HL-60/S4 (cell line): Measurements from ENCODE around the gene GEMIN5.
"Not testable (repeated sequence)": the region's sequence is repeated elsewhere in the genome, so short reads cannot be mapped to it uniquely, and the experiment has no call there.

ENCODE experiments used
- in situ Hi-C: fragments of 300-500 bp; cut with MboI; formaldehyde crosslinking; loops from 2 replicates; pipeline ENCODE4 v1.14.3; 2022; ENCODE audit warnings: low sequenced_read_pairs

Gene GEMIN5

GRCh38 chr5:154940772-154941620, 3.0 kb upstream of the GEMIN5 start, which contains the start of gene MRPL22:
Gene MRPL22, plus strand, starts transcription at chr5:154941073. Its CDS starts 38 bp downstream, at chr5:154941111.
- in situ Hi-C loops, result no loop called here

- in situ Hi-C loops, result no loop called here
Measured at GRCh38 chr5:154940375-154940771, 2.4 kb upstream of the GEMIN5 start.

GRCh38 chr5:154939387-154939786, 1.4 kb upstream of the GEMIN5 start:
- in situ Hi-C loops, result not testable (repeated sequence)

DNA sequence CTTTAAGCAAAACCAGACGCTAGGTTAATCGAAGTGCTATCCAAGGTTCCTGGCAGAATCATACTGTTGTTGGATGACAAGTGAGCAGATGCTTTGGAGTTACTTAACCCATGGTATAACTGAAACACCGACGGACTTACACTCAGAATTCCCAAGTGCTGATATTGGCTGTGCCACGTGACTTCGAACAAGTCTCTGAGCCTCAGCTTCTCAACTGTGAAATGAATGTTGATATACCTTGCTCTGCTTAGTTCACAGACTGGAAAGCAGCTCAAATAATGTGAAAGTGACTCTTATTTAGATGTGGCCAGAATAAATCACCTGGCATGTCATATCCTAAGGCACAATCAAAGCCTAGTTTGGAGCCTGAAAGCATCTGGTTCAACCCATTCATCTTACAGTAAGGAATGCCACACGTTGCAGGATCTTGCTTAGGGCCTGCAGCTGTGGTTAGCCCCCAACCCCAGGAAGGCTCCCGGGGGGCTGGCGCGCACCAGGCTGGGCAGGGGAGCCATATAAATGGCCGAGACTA, 759 bp downstream of the GEMIN5 start:
- in situ Hi-C loops, result no loop called here

DNA sequence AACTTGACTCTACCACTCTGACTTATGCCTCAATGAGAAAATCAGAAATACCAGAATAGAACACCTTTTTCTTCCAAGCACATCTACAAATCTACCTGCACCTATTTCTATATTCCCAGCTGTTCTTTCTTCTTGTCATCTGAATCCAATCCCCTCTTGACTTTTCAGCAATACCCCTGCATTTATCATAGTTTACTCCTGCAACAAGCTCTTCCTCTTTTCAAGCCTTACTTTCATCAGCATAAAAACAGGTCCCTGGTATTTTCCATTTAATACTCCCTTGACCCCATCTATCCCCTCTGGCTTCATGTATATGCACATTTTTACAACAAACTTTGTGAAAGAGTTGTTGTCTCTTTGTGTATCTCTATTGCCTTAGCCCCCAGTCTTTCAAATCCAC, 3.1 kb downstream of the GEMIN5 start:
- in situ Hi-C loops, result no loop called here

DNA sequence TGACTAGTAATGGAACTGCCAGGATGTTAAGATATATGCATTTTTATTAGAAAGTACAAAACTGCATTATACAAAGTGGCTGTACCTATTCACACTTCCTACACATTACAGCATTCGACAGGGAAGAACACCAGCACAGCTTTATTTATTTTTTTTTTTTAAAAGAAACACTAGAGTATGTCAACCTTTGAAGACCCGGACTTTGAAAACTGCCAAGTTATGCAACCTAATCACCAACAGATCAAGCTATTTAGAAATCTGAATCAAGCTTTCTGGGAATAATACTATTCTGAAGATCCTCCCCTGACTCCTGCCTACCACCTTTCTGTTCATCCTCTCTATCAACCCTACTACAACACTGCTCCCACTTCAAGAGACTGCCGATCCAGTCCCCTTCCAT, 4.5 kb downstream of the GEMIN5 start:
- in situ Hi-C loops, result no loop called here

GRCh38 chr5:154923441-154924430, 14.3 kb downstream of the GEMIN5 start:
- in situ Hi-C loops, result no loop called here

DNA sequence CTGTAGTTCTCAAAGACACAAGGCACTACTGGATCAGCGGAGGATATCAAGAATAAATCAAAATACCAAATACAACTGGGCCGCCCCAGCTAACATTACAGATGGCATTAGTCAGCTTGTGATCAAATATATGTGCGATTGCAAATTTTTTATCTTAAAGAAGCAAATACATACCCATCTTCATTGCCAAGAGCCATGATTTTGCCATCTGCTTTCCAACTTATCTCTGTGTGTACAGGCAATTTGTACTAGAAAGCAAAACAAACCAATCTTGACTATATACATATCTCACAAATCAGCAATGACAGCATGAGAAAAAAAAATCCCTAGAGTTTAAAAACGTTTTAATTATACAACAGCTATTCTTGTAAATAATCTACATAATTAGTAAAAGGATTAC, 20.3 kb downstream of the GEMIN5 start:
- in situ Hi-C loops, result no loop called here

DNA sequence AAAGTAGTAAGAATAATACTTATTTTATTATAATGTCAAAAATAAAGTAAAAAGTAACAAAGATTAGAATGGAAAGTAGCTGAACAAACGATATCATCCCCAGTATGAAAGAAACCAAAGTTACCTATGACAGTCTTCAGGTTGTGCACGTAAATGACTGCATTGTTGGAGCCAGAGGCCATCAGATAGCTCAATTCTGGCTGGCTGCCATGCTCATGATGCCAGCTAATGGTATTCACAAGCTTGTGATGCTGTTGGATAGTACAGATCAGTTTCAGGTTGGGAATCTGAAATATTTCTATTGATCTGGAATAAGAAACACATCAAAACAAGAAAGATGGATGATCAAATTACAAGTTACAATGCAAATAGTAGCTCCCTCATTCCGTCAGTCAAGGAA, 21.1 kb downstream of the GEMIN5 start:
- in situ Hi-C loops, result no loop called here

DNA sequence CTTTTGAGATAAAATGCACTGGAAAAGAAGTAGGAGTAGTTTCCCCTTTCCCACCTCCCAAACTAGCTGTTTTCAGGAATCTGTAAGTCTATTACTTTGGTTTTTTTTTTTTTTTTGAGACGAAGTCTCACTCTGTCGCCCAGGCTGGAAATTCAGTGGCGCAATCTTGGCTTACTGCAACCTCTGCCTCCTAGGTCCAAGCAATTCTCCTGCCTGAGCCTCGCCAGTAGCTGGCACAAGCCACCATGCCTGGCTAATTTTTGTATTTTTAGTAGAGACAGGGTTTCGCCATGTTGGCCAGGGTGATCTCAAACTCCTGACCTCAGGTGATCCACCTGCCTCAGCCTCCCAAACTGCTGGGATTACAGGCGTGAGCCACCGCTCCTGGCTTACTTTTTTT, 32.4 kb downstream of the GEMIN5 start:
- in situ Hi-C loops, result not testable (repeated sequence)

GRCh38 chr5:154901913-154902312, 36.1 kb downstream of the GEMIN5 start:
- in situ Hi-C loops, result no loop called here

DNA sequence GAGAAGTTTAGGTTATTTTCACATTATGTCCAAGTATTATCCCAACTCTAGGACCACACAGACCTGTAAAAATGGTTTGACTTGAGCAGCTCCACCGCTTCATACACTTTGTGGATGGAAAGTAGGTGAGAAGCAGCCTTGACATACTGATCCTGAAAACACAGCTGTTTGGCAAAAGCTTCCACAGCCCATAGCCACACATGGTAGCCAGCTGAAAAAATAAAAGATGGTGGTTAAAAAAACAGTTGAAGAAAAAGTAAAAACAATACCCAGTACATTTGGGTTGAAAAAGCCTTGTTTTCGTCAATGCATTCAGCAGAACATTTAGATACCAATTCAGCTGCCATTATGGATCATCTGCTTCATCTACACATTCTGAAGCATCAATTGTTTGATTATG, 36.7 kb downstream of the GEMIN5 start:
- in situ Hi-C loops, result no loop called here

DNA sequence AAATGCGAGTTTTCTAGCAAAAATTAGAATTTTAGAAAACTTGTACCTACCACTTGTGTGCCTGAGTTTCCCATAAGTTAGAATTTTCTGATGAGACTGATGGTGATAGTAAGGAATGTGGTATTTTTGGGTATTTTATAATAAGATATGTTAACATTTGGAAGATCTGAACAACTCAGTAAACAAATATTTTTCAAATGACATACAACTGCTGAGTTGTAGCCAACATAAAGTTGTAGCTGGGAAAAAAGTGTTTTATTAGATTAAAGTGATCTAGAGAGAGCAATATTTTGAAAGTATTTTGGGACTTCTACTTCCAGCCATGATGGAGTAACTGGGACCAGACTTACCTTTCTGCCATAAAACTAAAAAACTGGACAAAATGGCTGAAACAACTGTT, 37.9 kb downstream of the GEMIN5 start:
- in situ Hi-C loops, result no loop called here

DNA sequence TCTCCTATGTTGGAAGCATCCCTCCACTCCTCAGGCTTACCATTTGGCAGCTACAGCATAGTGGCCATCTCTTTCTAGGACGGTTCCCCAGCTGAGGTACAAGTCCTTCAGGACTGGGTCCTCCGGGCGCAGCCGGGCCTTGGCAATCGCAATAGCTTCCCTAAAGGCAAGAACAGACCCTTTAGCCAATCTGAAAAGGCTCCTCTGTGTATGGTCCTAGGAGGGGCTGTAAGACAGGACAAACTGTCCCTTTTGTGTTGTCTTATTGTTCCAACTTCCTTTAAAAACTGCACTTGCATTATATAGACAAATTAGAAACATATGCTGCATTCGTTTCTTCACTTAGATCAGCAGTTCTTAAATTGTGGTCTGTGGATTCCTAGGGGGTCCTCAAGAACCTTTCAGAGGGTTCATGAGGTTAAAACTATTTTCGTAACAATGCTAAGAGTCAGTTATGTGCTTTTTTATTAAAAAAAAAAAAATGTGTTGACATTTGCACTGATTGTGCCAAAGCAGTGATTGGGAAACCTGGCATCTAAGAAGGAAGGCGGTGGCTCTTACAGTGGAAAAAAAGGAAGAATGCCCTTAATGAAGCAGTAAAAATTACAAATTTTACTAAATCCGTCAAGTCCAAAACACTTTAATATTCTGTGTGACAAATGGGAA, 38.7 kb downstream of the GEMIN5 start:
- in situ Hi-C loops, result no loop called here

DNA sequence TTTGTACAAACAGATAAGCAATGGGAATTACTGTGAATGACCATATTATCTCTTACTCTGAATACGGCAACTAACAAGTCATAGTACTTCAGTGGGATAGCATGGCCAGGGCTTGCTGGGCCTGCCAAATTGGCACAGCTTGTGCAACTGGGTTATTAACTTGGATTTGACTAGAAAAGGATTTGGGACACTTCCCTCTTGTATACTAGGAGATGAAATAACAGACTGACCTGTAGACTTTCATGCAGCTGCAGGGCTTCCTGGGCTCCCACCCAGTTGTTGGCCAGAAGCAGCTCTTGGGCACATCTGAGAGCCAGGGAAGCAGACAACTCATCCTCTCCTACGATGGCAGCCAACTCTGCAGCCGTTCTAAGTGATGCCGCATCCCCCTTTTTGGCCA, 39.8 kb downstream of the GEMIN5 start:
- in situ Hi-C loops, result no loop called here

DNA sequence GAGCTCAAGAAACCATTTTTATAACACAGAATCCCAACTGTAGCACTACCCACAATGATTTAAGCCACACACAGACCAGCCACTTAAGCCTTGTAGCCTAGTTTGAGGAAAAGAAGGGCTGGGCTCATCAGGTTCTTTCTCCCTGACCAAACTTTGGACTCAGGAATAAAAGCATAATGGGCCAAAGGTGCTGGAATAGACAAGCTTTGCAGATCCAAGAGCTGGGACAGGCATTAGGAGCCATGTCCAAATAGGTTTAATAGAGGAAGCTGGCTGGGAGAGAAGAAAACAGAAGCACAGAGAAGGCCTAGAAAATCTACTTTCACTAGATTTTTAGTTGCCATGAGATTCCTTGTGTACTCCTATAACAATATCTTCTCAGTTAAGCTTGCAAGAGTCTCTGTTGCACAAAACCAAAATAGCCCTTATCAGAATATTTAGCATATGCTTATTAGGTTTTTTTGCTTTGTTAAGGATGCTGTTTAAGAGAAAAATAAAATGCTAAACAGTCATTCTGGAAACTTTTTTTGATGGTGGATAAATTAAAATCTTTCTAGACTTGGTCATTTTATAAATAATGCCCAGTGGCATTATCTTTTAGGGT, 41.3 kb downstream of the GEMIN5 start:
- in situ Hi-C loops, result no loop called here

- in situ Hi-C loops, result no loop called here
Measured at GRCh38 chr5:154895606-154896561, 42.1 kb downstream of the GEMIN5 start.

- in situ Hi-C loops, result no loop called here
Measured at GRCh38 chr5:154893381-154893780, 44.6 kb downstream of the GEMIN5 start.

DNA sequence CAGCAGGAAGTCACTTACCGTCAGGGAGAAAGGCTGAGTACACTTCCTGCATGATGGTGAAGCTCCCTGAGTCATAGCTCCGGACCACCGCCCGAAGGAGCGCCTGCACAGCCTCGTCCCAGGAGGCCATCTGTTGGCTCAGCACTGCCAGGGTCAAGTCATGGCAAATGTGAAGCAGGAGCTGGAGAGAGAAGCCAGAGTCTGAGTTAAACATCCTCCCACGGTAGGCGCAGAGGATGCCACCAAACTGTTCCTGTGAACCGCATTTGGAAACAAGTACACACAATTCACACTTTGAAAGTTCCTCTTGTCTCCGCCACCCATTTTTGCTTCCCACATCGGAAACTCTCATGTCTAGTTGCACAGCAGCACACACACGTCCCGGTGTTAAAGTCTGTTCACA, 45.6 kb downstream of the GEMIN5 start:
- in situ Hi-C loops, result no loop called here
